ENCODE measurements around the gene ATRNL1. TPM values are rescaled to one million over a fixed set of nuclear protein-coding genes. Genes with fewer than 3 reads are reported as not detected.

The ATRNL1 gene
- total RNA-seq, 1 experiment from 2014 or later = not detected

GRCh38 chr10:115665549-115665948 is 572.4 kb downstream of the ATRNL1 start:
- CTCF ChIA-PET = interaction anchor here (0.6 kb wide), 1 partner anchor 136 kb away, joined by 4 read pairs; no protein-coding TSS in a partner anchor
- Mint-ChIP-seq H3K4me1 (ENCODE audit: insufficient read depth, unreplicated experiment) (no peaks in the 10 kb centered on the region), H3K4me3 (ENCODE audit: unreplicated experiment) (no peak overlapping the region), H3K27me3 (ENCODE audit: insufficient read depth, unreplicated experiment) (no peaks in the 10 kb centered on the region), H3K36me3 (ENCODE audit: insufficient read depth, unreplicated experiment) (no peaks in the 10 kb centered on the region), H3K27ac (ENCODE audit: low read depth, unreplicated experiment) (no peak overlapping the region), H3K9me3 (ENCODE audit: unreplicated experiment) (no peaks in the 10 kb centered on the region)
- BruUV-seq (replicated peaks) = no TSS peak
- intact Hi-C loops (cut with micrococcal nuclease) = no loop called here
- POLR2A ChIA-PET = no interaction called here
- no peak for DNase-seq (ENCODE audit: unreplicated experiment)
- TF ChIP-seq, protein P1, sequence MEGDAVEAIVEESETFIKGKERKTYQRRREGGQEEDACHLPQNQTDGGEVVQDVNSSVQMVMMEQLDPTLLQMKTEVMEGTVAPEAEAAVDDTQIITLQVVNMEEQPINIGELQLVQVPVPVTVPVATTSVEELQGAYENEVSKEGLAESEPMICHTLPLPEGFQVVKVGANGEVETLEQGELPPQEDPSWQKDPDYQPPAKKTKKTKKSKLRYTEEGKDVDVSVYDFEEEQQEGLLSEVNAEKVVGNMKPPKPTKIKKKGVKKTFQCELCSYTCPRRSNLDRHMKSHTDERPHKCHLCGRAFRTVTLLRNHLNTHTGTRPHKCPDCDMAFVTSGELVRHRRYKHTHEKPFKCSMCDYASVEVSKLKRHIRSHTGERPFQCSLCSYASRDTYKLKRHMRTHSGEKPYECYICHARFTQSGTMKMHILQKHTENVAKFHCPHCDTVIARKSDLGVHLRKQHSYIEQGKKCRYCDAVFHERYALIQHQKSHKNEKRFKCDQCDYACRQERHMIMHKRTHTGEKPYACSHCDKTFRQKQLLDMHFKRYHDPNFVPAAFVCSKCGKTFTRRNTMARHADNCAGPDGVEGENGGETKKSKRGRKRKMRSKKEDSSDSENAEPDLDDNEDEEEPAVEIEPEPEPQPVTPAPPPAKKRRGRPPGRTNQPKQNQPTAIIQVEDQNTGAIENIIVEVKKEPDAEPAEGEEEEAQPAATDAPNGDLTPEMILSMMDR (IDR thresholded peaks at IDR 0.05; ENCODE audit: unreplicated experiment) = no peak

GRCh38 chr10:115674496-115674895 is 581.3 kb downstream of the ATRNL1 start:
- no peaks in the 10 kb centered on the region for H3K36me3 Mint-ChIP-seq (ENCODE audit: insufficient read depth, unreplicated experiment)
- CTCF ChIA-PET = interaction anchor here (0.7 kb wide), 1 partner anchor 1113 kb away, joined by 3 read pairs; no protein-coding TSS in a partner anchor
- no peaks in the 10 kb centered on the region for H3K9me3 Mint-ChIP-seq (ENCODE audit: unreplicated experiment)
- DNase-seq (ENCODE audit: unreplicated experiment) = no peak
- BruUV-seq (replicated peaks) = no TSS peak
- intact Hi-C loops (cut with micrococcal nuclease) = no loop called here
- POLR2A ChIA-PET = no interaction called here
- TF ChIP-seq, protein P1 (IDR thresholded peaks at IDR 0.05; ENCODE audit: unreplicated experiment) = no peak
- no peaks in the 10 kb centered on the region for H3K27me3 Mint-ChIP-seq (ENCODE audit: insufficient read depth, unreplicated experiment)
- no peak overlapping the region for H3K27ac Mint-ChIP-seq (ENCODE audit: low read depth, unreplicated experiment)
- H3K4me3 Mint-ChIP-seq (ENCODE audit: unreplicated experiment) = no peak overlapping the region
- H3K4me1 Mint-ChIP-seq (ENCODE audit: insufficient read depth, unreplicated experiment) = peaks cover 4% of the 10 kb centered on the region

DNA sequence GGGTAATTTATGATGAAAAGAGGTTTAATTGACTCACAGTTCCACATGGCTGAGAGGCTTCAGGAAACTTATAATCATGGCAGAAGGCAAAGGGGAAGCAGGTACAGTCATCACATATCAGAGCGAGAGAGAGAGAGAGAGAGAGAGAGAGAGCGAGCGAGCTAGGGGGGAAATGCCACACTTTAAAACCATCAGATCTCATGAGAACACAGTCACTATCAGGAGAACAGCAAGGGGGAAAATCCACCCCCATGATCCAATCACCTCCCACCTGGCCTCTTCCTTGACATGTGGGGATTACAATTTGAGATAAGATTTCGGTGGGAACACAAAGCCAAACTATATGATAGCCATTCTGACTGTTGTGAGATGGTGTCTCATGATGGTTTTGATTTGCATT is 603.6 kb downstream of the ATRNL1 start:
- POLR2A ChIA-PET = interaction anchor here (1.3 kb wide), 1 partner anchor 12 kb away, joined by 4 read pairs; no protein-coding TSS in a partner anchor
- intact Hi-C loops (cut with micrococcal nuclease) = no loop called here
- no peaks in the 10 kb centered on the region for H3K27me3 Mint-ChIP-seq (ENCODE audit: insufficient read depth, unreplicated experiment)
- no peak for DNase-seq (ENCODE audit: unreplicated experiment)
- TF ChIP-seq, protein P1 (IDR thresholded peaks at IDR 0.05; ENCODE audit: unreplicated experiment) = no peak
- CTCF ChIA-PET = interaction anchor here (0.5 kb wide), 1 partner anchor 241 kb away, joined by 3 read pairs; no protein-coding TSS in a partner anchor
- H3K36me3 Mint-ChIP-seq (ENCODE audit: insufficient read depth, unreplicated experiment) = no peaks in the 10 kb centered on the region
- H3K9me3 Mint-ChIP-seq (ENCODE audit: unreplicated experiment) = no peaks in the 10 kb centered on the region
- H3K4me3 Mint-ChIP-seq (ENCODE audit: unreplicated experiment) = no peak overlapping the region
- no peaks in the 10 kb centered on the region for H3K4me1 Mint-ChIP-seq (ENCODE audit: insufficient read depth, unreplicated experiment)
- no peak overlapping the region for H3K27ac Mint-ChIP-seq (ENCODE audit: low read depth, unreplicated experiment)
- BruUV-seq (replicated peaks) = no TSS peak

DNA sequence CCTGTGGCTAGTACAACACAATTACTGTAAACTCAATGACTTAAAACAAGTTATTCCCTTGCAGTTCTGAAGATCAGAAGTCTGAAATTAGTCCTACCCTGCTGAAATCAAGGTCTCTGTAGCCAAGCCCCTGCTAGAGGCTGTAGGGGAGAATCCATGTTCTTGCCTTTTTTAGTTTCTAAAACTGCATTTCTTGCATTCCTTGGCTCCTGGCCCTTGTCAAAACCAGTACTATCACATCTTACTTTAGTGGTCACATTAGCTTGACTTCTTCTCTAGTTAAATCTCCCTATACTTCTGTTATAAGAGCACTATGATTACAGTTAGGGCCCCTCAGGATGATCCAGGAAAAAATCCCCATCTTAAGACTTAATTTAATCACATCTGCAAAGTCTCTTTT is 612.9 kb downstream of the ATRNL1 start:
- intact Hi-C loops (cut with micrococcal nuclease) = loop anchor here (1.0 to 10.0 kb wide), 6 partner anchors 91 to 680 kb away; no protein-coding TSS in a partner anchor
- Mint-ChIP-seq H3K36me3 (ENCODE audit: insufficient read depth, unreplicated experiment) (no peaks in the 10 kb centered on the region), H3K9me3 (ENCODE audit: unreplicated experiment) (no peaks in the 10 kb centered on the region), H3K4me1 (ENCODE audit: insufficient read depth, unreplicated experiment) (peaks cover 9% of the 10 kb centered on the region), H3K27ac (ENCODE audit: low read depth, unreplicated experiment) (no peak overlapping the region), H3K27me3 (ENCODE audit: insufficient read depth, unreplicated experiment) (no peaks in the 10 kb centered on the region), H3K4me3 (ENCODE audit: unreplicated experiment) (no peak overlapping the region)
- BruUV-seq (replicated peaks) = no TSS peak
- POLR2A ChIA-PET = no interaction called here
- CTCF ChIA-PET = interaction anchor here (0.7 to 3.6 kb wide), 21 partner anchors 10 to 1339 kb away, joined by 3 to 46 read pairs (median 3); no protein-coding TSS in a partner anchor
- TF ChIP-seq, protein P1 (IDR thresholded peaks at IDR 0.05; ENCODE audit: unreplicated experiment) = no peak
- DNase-seq (ENCODE audit: unreplicated experiment) = no peak
